ENCODE measurements around the gene TMEM170B.
A peak's percentile ranks its signal among the peaks of the same experiment; 100 is the strongest.

TMEM170B gene

DNA sequence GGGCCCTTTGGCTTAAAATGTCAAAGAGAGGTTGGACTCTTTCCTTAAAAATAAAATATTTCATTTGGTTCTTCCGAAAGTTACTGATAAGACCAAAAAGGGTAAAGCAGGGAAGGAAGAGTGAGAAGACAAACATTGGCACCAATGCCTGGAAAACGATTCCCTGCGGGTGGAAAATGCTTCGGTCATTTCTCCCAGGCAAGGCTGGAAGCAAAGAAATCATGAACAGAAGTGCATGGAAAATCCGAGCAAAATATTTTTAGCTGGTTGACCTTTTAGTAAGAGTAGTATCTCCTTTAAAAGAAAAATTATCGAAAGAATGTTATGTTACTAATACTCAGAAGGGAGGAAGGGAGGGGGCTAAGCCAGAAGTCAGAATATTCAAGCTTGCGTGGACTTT lies 62.7 kb downstream of the TMEM170B start:
- H3K4me3 ChIP-seq (ENCODE audit: low read length): no peak overlapping the region
- TF ChIP-seq, protein P1, sequence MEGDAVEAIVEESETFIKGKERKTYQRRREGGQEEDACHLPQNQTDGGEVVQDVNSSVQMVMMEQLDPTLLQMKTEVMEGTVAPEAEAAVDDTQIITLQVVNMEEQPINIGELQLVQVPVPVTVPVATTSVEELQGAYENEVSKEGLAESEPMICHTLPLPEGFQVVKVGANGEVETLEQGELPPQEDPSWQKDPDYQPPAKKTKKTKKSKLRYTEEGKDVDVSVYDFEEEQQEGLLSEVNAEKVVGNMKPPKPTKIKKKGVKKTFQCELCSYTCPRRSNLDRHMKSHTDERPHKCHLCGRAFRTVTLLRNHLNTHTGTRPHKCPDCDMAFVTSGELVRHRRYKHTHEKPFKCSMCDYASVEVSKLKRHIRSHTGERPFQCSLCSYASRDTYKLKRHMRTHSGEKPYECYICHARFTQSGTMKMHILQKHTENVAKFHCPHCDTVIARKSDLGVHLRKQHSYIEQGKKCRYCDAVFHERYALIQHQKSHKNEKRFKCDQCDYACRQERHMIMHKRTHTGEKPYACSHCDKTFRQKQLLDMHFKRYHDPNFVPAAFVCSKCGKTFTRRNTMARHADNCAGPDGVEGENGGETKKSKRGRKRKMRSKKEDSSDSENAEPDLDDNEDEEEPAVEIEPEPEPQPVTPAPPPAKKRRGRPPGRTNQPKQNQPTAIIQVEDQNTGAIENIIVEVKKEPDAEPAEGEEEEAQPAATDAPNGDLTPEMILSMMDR (conservative IDR thresholded peaks at IDR 0.05; ENCODE audit: low read length): no peak
- no peak for DNase-seq (ENCODE audit: low read depth)

DNA sequence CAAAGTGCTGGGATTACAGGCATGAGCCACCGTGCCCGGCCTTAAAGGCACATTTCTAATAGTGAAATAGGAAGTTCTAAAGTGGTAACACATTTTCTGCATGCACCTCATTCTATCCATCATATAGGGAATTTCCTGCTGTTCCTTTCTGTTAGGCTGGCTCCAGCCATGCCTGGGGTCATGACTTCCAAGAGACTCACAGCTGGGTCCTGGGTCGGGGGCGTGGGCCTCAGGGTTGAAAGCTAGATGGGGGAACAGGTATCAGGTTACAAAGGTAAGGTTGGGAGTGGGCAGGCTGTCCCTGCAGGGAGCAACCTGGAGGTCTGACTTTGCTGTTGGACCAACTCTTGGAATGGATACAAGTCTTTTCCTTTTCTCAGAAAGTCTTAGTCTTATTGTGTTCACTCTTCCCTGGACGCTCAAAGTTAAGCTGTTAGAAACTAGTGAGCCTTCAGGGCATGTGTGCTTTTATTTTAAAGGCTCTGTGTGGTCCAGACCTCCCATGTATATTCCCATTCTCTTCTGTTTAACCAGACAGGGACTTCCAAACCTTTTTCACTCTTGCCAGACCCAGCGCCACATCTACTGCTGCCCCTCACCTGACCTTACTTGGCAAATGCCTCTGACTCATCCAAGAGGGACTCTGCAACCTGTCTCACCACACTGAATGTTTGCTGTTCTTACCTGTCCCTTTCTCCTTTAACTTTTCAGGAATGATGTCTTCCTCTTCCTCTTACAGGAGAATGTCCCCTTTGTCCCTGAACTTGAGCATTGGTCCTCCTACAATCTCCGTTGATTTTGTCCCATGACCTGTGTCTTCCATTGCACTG lies 64.4 kb downstream of the TMEM170B start:
- no peak for DNase-seq (ENCODE audit: low read depth)
- H3K4me3 ChIP-seq (ENCODE audit: low read length): no peak overlapping the region
- TF ChIP-seq, protein P1 (conservative IDR thresholded peaks at IDR 0.05; ENCODE audit: low read length): no peak

DNA sequence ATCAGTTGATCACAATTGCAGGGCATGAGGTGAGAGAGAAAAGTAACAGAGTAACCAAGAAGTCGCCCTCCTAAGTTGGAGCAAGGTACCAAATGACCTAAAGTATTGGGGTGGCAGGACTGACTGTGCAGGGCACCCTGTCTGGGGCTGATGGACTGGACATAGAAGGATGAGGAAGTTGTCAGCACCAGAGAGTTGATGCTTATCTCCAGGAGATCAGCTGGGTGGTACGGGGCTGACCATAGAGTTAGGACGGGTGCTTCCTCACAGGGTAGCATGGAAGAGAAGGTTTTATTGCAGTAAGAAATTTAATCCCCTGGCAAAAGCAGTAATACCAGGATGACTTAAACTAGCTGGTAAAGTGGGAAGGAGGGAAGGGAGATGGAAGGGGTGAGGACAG lies 66.7 kb downstream of the TMEM170B start:
- no peak for DNase-seq (ENCODE audit: low read depth)
- H3K4me3 ChIP-seq (ENCODE audit: low read length): no peak overlapping the region
- TF ChIP-seq, protein P1 (conservative IDR thresholded peaks at IDR 0.05; ENCODE audit: low read length): no peak

DNA sequence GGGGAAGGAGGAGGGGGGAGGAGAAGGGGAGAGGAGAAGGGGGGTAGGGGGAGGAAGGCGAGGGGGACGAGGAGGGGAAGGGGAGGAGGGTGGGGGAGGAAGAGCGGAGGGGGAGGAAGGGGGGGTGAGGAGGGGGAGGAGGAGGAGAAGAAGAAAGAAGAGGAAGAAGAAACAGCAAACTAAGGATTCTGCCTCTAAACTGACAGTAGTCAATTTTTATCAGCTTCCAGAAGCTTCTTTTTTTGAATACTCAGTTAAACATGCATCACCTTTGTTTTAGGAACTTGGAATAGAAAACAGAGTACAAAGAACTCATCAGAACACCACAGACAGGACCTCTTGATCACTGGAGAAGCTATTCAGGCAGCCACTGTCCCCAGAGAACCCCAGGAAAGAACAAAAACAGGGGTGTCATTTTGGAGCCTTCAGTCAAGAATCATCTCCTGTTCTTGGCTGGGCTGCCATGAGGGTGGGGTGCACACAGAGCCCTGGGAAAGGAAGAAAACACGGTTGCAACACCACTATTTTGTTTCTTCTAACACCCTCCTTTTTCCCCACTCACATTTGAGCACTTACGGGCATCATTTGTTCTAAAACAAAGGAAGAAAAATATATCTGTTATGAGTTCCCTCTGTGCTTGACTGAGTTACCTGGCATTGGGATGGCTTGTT lies 67.4 kb downstream of the TMEM170B start:
- DNase-seq (ENCODE audit: low read depth): no peak
- H3K4me3 ChIP-seq (ENCODE audit: low read length): no peak overlapping the region
- TF ChIP-seq, protein P1 (conservative IDR thresholded peaks at IDR 0.05; ENCODE audit: low read length): no peak

DNA sequence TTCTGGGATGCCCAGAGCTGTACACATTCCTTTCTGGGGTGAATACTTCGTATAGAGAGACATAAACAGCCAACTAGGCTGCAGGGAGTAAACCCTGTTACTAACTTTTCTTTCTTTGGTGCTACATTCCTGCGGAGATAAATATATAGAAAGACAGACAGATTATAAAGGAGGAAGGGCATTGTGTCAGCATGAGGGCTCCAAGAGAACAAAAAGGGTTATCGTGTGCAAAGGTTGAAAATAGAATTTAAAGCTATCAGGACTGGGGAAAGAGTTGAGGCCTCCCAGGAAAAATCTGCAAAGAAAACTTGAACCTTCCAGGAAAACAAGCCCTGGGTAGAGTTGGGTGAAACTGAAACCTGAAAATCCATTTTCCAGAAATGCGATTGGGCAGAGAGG lies 68.0 kb downstream of the TMEM170B start:
- DNase-seq (ENCODE audit: low read depth): no peak
- H3K4me3 ChIP-seq (ENCODE audit: low read length): no peak overlapping the region
- TF ChIP-seq, protein P1 (conservative IDR thresholded peaks at IDR 0.05; ENCODE audit: low read length): no peak

DNA sequence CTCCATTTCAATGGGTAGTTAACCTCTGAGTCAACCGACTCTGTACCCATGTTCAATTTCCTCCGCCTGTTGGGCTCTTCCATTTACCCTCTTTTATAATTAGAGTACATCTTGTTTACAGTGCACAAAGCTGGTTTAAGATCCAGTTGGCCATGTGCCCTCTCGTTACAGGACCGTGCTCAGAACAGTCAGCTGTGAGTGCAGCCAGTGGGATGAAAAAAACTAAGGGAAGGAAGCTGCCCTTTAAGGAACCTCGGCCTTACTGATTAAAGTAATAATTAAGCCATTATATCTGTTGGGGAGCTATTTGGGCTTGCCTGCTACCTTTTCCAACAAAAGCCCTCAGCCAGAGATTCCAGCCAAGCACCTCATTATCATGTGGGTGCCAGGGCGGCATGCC lies 68.8 kb downstream of the TMEM170B start:
- H3K4me3 ChIP-seq (ENCODE audit: low read length): no peak overlapping the region
- TF ChIP-seq, protein P1 (conservative IDR thresholded peaks at IDR 0.05; ENCODE audit: low read length): no peak
- no peak for DNase-seq (ENCODE audit: low read depth)

DNA sequence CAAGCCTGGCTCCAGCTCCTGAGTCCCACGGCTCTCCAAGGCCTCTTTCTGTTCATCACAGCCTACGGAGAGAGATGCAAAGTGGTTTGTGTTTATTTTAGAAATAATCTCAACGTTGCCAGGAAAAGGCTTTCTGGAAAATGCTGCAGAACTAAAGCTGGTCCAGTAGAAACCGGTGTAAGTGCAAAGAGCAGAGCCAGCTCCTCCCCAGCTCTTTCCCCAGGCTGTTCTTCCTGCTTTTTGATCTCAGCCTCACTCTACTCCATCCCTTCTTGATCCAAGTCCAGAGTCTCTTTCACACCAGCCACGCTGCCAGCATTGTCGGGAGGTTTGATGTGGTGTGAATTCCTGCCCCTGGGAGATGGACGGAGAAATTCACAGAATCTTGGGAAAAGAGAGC lies 69.8 kb downstream of the TMEM170B start:
- no peak overlapping the region for H3K4me3 ChIP-seq (ENCODE audit: low read length)
- TF ChIP-seq, protein P1 (conservative IDR thresholded peaks at IDR 0.05; ENCODE audit: low read length): no peak
- peak; percentile 65 for DNase-seq (ENCODE audit: low read depth)
